Measurements from ENCODE around the gene SERPINI1.

Gene SERPINI1, protein sequence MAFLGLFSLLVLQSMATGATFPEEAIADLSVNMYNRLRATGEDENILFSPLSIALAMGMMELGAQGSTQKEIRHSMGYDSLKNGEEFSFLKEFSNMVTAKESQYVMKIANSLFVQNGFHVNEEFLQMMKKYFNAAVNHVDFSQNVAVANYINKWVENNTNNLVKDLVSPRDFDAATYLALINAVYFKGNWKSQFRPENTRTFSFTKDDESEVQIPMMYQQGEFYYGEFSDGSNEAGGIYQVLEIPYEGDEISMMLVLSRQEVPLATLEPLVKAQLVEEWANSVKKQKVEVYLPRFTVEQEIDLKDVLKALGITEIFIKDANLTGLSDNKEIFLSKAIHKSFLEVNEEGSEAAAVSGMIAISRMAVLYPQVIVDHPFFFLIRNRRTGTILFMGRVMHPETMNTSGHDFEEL

DNA sequence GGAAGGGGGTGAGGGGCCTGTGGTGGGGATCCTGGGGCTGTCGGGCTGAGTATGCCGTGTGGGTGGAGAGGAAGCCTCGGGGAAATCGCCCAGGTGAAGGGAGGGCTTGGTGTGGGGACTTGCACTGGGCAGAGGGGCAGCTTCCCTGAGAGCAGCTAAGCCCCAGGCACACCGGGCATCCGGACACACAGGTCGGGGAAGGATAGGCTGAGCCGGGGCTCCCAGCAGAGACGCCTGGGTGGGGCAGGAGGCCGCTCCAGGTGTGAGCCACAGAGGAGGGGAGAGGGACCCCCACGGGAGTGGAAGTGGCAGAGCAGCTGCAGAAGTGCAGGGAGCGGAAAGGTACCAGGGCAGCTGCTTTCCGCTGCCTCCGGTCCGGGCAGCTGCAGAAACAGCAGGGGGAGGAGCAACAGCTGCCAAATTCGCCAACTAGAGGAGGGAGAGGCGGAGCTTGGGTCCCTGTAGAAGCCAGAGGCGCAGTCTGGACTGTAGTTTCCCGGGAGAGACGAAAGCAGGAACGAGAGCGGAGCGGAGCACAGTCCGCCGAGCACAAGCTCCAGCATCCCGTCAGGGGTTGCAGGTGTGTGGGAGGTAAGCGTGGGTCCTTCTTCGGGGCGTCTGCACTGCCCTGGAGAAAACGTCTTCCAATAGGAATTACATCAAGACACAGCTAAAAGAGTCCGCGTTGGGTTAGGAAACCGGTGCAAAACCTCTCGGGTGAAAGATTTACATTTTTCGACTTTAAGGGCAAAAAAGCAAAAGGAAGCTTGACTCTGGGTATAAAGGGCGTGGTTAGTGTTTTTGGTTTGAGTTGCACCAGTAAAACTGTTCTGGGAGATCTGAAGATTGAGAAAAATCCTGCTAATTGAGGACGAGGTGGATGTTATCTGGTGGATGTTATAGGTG lies at the start of gene SERPINI1:
SERPINI1 (plus strand) TSS at position 489 of the 906 bp plus-strand sequence. CDS start 53,408 bp downstream, outside the sequence.
- no peaks in the 10 kb centered on the region for H3K9me3 Mint-ChIP-seq
- no peaks in the 10 kb centered on the region for H3K27me3 Mint-ChIP-seq
- H3K36me3 Mint-ChIP-seq, result peaks cover 2% of the 10 kb centered on the region
- H3K4me1 Mint-ChIP-seq, result peaks cover 13% of the 10 kb centered on the region
- no peak within 1 kb of the TSS for H3K4me3 Mint-ChIP-seq
- H3K27ac Mint-ChIP-seq, result no peak within 1 kb of the TSS

DNA sequence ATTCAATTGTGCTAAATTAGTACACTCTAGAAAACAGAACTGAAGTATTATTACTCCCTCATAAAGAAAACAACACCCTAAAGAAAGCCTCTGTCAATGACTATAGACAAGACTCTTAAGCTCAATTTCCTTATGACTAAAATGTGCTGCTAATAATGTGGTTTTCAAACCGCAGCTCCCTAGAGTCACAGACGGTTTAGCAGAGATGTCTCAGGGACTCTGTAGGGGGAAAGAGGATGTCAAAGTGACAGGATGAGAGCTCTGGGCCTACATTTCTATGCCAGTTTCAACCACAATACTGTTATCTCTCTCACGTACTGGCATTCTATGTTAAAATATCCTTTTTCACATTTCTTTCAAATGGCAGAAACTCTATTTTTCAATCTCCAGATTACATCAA lies 44.2 kb upstream of the SERPINI1 start:
- H3K36me3 Mint-ChIP-seq, result peaks cover 11% of the 10 kb centered on the region
- peaks cover 46% of the 10 kb centered on the region for H3K4me1 Mint-ChIP-seq
- H3K27ac Mint-ChIP-seq, result peak overlapping the region; percentile 91
- H3K9me3 Mint-ChIP-seq, result no peaks in the 10 kb centered on the region
- H3K4me3 Mint-ChIP-seq, result peak overlapping the region; percentile 15
- no peaks in the 10 kb centered on the region for H3K27me3 Mint-ChIP-seq

DNA sequence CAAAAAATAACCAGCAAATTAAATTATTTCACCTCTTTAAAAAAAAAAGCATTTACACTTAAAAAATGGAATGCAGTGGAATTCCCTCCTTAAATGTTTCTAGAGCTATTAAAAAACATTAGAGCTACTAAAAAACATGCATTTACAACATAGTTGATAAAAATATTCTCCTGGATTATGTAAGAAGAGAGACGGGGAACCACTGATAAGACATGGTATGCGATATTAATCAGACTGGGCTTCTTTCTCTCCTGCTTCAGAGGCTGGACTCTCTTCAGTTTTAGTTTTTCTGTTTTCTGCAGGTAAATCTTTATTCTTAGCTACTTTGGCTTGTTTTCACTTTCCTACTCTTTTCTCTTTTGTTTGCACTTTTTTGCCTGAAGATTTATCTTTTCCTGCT lies 41.4 kb upstream of the SERPINI1 start:
- no peaks in the 10 kb centered on the region for H3K27me3 Mint-ChIP-seq
- H3K4me3 Mint-ChIP-seq, result no peak overlapping the region
- H3K36me3 Mint-ChIP-seq, result peaks cover 9% of the 10 kb centered on the region
- H3K27ac Mint-ChIP-seq, result no peak overlapping the region
- H3K4me1 Mint-ChIP-seq, result peaks cover 45% of the 10 kb centered on the region
- no peaks in the 10 kb centered on the region for H3K9me3 Mint-ChIP-seq

DNA sequence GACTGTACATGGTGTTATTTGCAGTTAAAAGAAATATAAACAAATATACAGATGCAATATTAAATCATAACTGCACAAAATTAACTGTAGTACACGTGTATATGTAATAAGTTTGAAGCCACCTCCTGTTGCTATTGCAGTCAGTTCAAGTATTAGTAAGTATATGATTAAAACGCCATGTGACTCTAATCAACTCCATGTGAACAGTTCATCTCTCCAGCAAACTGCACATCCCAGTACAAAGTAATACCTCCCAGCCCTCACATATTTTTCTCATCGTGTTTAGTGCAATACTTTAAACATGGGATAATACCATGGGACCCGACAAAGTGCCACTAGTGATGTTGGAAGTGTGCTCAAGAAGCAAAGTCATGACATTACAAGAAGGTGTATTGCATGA lies 35.5 kb upstream of the SERPINI1 start:
- no peak overlapping the region for H3K27ac Mint-ChIP-seq
- H3K27me3 Mint-ChIP-seq, result no peaks in the 10 kb centered on the region
- peaks cover 16% of the 10 kb centered on the region for H3K4me1 Mint-ChIP-seq
- no peaks in the 10 kb centered on the region for H3K9me3 Mint-ChIP-seq
- H3K4me3 Mint-ChIP-seq, result no peak overlapping the region
- H3K36me3 Mint-ChIP-seq, result peaks cover 7% of the 10 kb centered on the region

DNA sequence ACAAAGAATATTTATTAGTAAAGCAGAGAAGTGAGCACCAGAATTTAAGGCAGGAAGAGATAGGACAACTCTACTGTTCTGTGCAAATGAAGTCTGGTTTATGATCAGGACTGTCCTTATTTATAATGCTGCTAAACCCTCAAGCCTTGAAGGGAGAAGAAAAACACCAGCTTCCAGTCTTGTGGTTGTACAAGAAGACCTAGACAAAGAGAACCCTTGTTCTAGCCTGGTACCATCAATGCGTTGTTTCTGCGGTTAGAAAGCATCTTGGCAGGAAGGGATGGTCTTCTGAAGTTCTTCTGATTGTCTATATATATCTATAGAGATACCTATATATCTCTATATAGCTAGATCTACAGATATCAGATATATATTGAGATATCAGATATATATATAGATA lies 34.6 kb upstream of the SERPINI1 start:
- H3K4me3 Mint-ChIP-seq, result no peak overlapping the region
- peaks cover 9% of the 10 kb centered on the region for H3K36me3 Mint-ChIP-seq
- H3K4me1 Mint-ChIP-seq, result peaks cover 19% of the 10 kb centered on the region
- H3K27ac Mint-ChIP-seq, result no peak overlapping the region
- no peaks in the 10 kb centered on the region for H3K27me3 Mint-ChIP-seq
- H3K9me3 Mint-ChIP-seq, result no peaks in the 10 kb centered on the region

DNA sequence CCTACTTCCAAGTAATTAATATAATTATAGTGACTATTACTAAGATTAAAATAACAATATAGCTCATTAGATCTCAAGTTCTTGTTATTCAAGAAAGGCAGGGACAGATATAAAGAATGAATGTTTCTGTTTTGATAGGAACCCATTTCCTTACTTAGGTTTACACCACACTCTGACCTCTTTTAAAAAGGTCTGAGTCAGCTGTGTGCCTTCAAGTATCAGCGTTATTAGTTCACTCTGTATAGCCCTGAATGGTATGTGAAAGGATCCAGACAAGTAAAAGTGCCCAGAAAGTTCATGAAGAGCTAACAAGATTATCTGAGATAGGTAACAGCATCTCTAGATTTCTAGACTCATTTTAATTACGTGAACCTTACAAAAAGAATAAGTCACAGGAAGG lies 29.7 kb upstream of the SERPINI1 start:
- no peak overlapping the region for H3K27ac Mint-ChIP-seq
- H3K9me3 Mint-ChIP-seq, result no peaks in the 10 kb centered on the region
- H3K36me3 Mint-ChIP-seq, result peaks cover 23% of the 10 kb centered on the region
- no peaks in the 10 kb centered on the region for H3K27me3 Mint-ChIP-seq
- no peak overlapping the region for H3K4me3 Mint-ChIP-seq
- peaks cover 49% of the 10 kb centered on the region for H3K4me1 Mint-ChIP-seq

DNA sequence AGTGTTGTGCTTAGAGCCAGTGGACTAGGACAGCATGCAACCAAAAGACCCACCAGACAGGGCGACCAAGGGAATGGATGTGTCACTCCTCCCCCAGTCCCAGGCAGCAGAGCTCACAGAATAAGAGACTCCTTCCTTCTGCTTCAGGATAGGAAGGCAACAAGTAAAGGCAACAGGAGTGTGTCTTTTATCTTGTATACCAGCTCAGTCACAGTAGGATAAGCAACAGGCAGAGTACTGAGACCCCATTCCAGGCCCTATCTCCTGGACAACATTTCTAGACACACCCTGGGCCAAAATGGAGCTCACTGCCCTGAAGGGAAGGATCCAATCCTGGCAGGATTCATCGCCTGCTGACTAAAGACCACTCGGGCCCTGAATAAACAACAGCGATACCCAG lies 25.8 kb upstream of the SERPINI1 start:
- H3K27ac Mint-ChIP-seq, result no peak overlapping the region
- H3K36me3 Mint-ChIP-seq, result peaks cover 32% of the 10 kb centered on the region
- no peaks in the 10 kb centered on the region for H3K27me3 Mint-ChIP-seq
- H3K9me3 Mint-ChIP-seq, result no peaks in the 10 kb centered on the region
- H3K4me1 Mint-ChIP-seq, result peaks cover 83% of the 10 kb centered on the region
- no peak overlapping the region for H3K4me3 Mint-ChIP-seq

DNA sequence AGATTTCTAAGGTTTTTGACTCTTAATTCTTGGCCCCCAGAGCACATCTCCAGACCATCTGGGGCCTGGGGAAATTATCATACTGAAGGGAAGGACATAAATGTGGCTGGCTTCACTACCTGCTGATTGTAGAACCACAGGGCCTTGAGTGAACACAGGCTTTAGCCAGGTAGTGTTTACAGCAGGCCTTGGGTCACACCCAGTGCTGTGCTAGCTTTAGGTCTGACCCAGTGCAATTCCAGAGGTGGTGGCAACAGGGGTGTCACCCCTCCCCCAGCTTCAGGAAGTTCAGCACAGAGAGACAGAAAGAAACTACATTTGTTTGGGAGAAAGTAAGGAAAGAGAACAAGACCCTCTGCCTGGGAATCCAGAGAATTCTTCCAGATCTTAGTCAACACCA lies 25.0 kb upstream of the SERPINI1 start:
- no peaks in the 10 kb centered on the region for H3K9me3 Mint-ChIP-seq
- H3K27ac Mint-ChIP-seq, result peak overlapping the region; percentile 31
- no peaks in the 10 kb centered on the region for H3K27me3 Mint-ChIP-seq
- H3K4me3 Mint-ChIP-seq, result no peak overlapping the region
- peaks cover 33% of the 10 kb centered on the region for H3K36me3 Mint-ChIP-seq
- H3K4me1 Mint-ChIP-seq, result peaks cover 89% of the 10 kb centered on the region

DNA sequence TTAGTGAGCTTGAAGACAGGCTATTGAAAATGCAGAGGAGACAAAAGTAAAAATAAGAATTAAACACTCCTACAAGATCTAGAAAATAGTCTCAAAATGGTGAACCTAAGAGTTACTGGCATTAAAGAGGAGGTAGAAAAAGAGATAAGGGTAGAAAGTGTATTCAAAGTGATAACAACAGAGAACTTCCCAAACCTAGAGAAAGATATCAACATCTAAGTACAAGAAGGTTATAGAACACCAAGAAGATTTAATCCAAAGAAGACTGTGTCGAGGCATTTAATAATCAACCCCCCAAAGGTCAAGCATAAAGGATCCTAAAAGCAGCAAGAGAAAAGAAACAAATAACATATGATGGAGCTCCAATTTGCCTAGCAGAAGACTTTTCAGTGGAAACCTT lies 24.1 kb upstream of the SERPINI1 start:
- no peaks in the 10 kb centered on the region for H3K9me3 Mint-ChIP-seq
- H3K27me3 Mint-ChIP-seq, result no peaks in the 10 kb centered on the region
- H3K27ac Mint-ChIP-seq, result no peak overlapping the region
- peaks cover 90% of the 10 kb centered on the region for H3K4me1 Mint-ChIP-seq
- peaks cover 38% of the 10 kb centered on the region for H3K36me3 Mint-ChIP-seq
- no peak overlapping the region for H3K4me3 Mint-ChIP-seq

DNA sequence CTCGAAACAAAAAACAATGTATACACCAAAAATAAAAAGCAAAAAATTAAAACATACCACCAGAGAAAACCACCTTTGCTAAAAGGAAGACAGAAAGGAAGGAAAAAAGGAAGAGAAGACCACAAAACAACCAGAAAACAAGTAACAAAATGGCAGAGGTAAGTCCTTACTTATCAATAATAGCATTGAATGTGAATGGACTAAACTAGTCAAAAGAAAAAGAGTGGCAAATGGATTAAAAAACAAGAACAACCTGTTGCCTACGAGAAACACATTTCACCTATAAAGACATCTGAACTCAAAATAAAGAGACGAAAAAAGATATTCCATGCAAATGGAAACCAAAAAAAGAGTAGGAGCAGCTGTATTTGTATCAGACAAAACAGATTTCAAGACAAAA lies 23.1 kb upstream of the SERPINI1 start:
- Mint-ChIP-seq H3K27me3 (no peaks in the 10 kb centered on the region), H3K9me3 (no peaks in the 10 kb centered on the region), H3K27ac (peak overlapping the region; percentile 5), H3K4me3 (peak overlapping the region; percentile 11), H3K4me1 (peaks cover 91% of the 10 kb centered on the region), H3K36me3 (peaks cover 38% of the 10 kb centered on the region)

DNA sequence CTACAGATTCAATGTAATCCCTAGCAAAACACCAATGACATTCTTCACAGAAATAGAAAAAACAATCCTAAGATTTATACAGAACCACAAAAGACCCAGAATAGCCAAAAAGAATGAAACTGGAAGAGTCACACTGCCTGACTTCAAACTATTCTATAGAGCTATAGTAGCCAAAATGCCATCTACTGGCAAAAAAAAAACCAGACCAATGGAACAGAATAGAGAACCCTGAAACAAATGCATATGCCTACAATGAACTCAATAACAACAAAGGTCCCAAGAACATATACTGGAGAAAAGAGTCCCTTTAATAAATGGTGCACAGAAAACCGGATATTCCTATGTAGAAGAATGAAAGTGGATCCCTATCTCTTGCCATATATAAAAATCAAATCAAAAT lies 20.6 kb upstream of the SERPINI1 start:
- no peaks in the 10 kb centered on the region for H3K9me3 Mint-ChIP-seq
- H3K27me3 Mint-ChIP-seq, result no peaks in the 10 kb centered on the region
- no peak overlapping the region for H3K27ac Mint-ChIP-seq
- H3K36me3 Mint-ChIP-seq, result peaks cover 44% of the 10 kb centered on the region
- no peak overlapping the region for H3K4me3 Mint-ChIP-seq
- H3K4me1 Mint-ChIP-seq, result peaks cover 81% of the 10 kb centered on the region

DNA sequence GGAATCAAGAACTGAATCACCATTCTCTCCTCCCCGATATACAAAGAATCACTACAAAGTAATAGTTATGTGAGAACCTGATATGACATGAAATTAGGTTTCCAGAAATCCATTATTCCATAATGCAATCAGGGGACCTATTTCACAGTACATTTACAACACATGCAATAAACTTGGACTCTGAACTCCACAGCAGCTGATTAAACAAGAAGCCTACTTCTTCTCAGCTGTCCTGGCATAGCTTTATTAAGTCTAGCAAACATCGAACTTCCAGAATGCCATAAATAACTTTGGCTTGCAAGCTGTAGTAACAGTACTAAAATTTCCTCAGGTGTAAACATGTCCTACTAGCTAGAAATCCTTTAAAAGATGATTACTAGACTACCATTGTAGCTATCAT lies 18.6 kb upstream of the SERPINI1 start:
- Mint-ChIP-seq H3K27ac (no peak overlapping the region), H3K36me3 (peaks cover 43% of the 10 kb centered on the region), H3K27me3 (no peaks in the 10 kb centered on the region), H3K4me1 (peaks cover 79% of the 10 kb centered on the region), H3K9me3 (no peaks in the 10 kb centered on the region), H3K4me3 (no peak overlapping the region)

DNA sequence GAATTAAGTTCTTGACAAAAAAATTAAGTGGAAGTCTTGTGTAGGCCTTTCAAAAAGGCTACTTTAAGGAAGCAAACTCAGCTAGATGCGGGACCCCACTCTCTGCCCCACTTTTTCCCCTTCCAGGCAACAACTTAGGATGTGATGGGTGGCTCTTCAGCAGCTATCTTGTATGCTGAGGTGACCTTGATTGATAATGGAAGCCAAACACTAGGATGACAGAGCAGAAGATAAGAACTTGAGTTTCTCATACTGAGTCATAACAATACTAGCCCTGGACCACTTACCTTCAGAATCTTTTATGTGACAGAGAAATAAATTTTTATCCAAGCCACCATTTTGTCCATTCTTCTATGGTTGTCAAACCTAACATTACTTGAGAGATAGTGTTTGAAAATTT lies 16.9 kb upstream of the SERPINI1 start:
- Mint-ChIP-seq H3K36me3 (peaks cover 37% of the 10 kb centered on the region), H3K4me1 (peaks cover 77% of the 10 kb centered on the region), H3K9me3 (no peaks in the 10 kb centered on the region), H3K4me3 (no peak overlapping the region), H3K27me3 (no peaks in the 10 kb centered on the region), H3K27ac (no peak overlapping the region)

DNA sequence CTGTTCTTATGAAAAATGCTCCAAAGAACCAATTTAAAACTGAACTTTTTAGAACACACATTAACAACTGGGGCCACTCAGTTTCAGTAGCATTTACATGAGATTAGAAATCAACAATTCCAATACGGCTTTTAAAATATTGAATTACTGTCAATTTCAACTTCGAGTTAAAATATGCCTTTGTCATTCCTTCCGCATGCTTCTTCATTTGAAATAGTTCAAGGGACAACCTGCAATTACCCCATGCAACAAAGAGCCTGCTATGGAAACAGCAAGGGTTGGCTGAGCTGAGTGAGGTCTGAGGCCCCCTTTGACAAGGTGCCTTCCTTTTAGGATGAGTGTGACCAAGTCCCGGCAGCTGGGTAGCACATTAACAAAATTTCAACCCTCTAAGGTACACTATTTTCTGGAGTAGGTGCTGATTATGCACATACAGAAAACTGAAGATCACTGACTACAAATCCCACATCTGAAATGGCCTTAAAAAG lies 12.5 kb upstream of the SERPINI1 start:
- Mint-ChIP-seq H3K4me1 (peaks cover 76% of the 10 kb centered on the region), H3K27me3 (no peaks in the 10 kb centered on the region), H3K4me3 (no peak overlapping the region), H3K36me3 (peaks cover 24% of the 10 kb centered on the region), H3K27ac (no peak overlapping the region), H3K9me3 (no peaks in the 10 kb centered on the region)

DNA sequence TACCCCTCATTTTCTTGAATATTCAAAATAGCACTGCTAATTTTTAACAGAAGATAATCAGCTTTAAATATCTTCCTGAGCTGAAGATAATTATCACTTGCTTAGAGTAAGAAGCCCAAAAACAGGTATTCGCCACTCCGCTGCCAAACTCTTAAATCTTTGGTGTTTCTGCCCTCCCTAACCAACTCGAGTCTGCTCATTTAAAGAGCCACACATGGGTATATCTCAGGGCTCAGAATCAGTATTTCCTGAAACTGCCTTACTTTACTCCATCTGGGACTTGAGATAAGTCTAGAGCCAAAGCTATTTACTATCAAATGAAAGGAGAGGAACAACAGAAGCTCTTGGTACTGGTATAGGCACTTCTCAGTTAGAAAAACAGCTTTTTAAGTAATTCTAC lies 11.6 kb upstream of the SERPINI1 start:
- Mint-ChIP-seq H3K9me3 (no peaks in the 10 kb centered on the region), H3K4me3 (no peak overlapping the region), H3K27ac (no peak overlapping the region), H3K27me3 (no peaks in the 10 kb centered on the region), H3K4me1 (peaks cover 83% of the 10 kb centered on the region), H3K36me3 (peaks cover 17% of the 10 kb centered on the region)

DNA sequence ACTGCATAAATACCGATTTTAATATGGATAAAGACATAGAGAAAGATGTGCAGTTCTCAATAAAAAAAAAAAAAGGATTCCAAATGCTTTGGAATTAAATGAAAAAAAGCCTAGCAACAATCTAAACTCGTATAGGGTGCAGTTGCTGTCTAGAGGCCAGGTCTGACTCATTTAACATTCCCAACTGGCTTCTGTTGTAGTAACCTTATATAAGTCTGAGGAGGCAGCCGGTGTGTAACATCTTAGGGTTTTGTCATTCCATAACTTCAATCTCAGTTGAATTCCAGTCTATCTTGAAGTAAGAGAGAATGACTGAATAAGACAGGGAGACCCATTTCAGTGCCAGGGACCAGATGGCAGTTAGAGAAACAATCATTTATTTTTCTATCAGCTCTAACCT lies 7.3 kb upstream of the SERPINI1 start:
- H3K4me1 Mint-ChIP-seq, result peaks cover 70% of the 10 kb centered on the region
- no peak overlapping the region for H3K27ac Mint-ChIP-seq

More for the DNA sequence above, 7.3 kb upstream of the SERPINI1 start:
- H3K4me3 Mint-ChIP-seq, result no peak overlapping the region
- peaks cover 2% of the 10 kb centered on the region for H3K36me3 Mint-ChIP-seq
- no peaks in the 10 kb centered on the region for H3K9me3 Mint-ChIP-seq
- no peaks in the 10 kb centered on the region for H3K27me3 Mint-ChIP-seq
